ENCODE measurements around the gene ARRDC4.

The ARRDC4 gene

GRCh38 chr15:97966246-97966645 is 5.7 kb downstream of the ARRDC4 start:
- H3K27ac ChIP-seq (ENCODE audit: low read depth, low read length, severe bottlenecking): no peak overlapping the region
- H3K4me1 ChIP-seq (ENCODE audit: control insufficient read depth, insufficient read depth, low read length, poor library complexity, severe bottlenecking): no peaks in the 10 kb centered on the region
- H3K9me3 ChIP-seq (ENCODE audit: control insufficient read depth, low read length): no peaks in the 10 kb centered on the region
- H3K4me3 ChIP-seq (ENCODE audit: extremely low read depth, insufficient read depth, low read length, poor library complexity, severe bottlenecking): no peak overlapping the region
- 71 to 100% methylated on average over 2 of the region's 2 CpGs for WGBS, 2 experiments (ENCODE audit: insufficient coverage in 2 of 2)
- H3K36me3 ChIP-seq (ENCODE audit: control insufficient read depth, insufficient read depth, low read length): no peaks in the 10 kb centered on the region

DNA sequence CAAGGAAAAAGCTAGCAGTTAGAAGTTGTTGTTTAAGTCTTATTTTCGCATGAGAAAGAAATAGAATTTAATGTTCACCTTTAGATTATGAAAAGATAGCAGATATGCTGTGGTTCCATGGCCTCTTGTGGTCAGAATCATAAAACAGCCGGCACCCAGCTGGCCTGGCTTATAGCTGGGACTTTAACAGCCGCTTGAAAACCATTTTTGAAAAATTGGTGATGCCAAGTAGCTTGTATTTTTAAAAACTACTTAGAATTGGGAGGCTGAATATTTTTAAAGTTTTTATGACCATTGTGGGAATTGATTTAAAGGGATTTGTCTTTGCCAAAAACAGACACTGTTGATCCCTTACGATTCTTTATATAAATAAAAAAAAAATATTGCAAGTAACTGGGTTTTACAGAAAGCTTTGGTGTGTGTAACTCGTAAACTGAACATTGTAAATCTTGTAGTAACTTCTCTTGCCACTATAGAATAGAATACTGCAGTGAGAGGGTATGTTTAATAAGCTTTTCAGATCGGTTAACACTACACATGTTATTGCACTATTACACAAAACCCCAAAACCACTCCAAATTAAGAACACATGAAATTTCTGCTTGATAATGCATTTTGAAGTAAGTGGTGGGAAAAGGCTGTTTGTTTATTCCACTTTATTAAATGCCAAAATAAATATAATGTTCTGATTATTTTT is 6.6 kb downstream of the ARRDC4 start:
- WGBS, 2 experiments (ENCODE audit: insufficient coverage in 2 of 2): 92% methylated on average over 3 of the region's 6 CpGs
- no peaks in the 10 kb centered on the region for H3K36me3 ChIP-seq (ENCODE audit: control insufficient read depth, insufficient read depth, low read length)
- no peak overlapping the region for H3K27ac ChIP-seq (ENCODE audit: low read depth, low read length, severe bottlenecking)

DNA sequence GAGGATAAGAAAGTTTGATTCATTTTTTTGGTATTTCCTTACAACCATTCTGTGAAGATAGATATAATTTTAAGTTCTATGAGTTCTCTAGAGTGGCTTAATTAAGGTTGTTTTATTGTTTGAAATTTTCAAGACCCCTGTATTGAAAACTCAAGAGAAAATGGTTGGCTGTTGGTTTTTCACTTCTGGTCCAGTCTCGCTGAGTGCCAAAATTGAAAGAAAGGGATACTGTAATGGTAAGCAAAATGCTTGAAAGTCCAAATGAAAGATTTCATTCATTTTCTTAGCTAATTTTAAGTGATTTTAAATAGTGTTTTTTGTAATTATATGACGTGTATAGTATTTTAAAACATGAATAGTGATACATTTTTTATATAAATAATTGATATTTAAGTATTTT is 7.4 kb downstream of the ARRDC4 start:
- H3K36me3 ChIP-seq (ENCODE audit: control insufficient read depth, insufficient read depth, low read length): no peaks in the 10 kb centered on the region
- WGBS, 2 experiments (ENCODE audit: insufficient coverage in 2 of 2): 83 to 100% methylated on average over 1 of the region's 2 CpGs
- H3K27ac ChIP-seq (ENCODE audit: low read depth, low read length, severe bottlenecking): no peak overlapping the region
- H3K4me1 ChIP-seq (ENCODE audit: control insufficient read depth, insufficient read depth, low read length, poor library complexity, severe bottlenecking): no peaks in the 10 kb centered on the region
- H3K4me3 ChIP-seq (ENCODE audit: extremely low read depth, insufficient read depth, low read length, poor library complexity, severe bottlenecking): no peak overlapping the region
- H3K9me3 ChIP-seq (ENCODE audit: control insufficient read depth, low read length): no peaks in the 10 kb centered on the region

More for the DNA sequence above, 6.6 kb downstream of the ARRDC4 start:
- Histone ChIP-seq H3K4me3 (ENCODE audit: extremely low read depth, insufficient read depth, low read length, poor library complexity, severe bottlenecking) (no peak overlapping the region), H3K9me3 (ENCODE audit: control insufficient read depth, low read length) (no peaks in the 10 kb centered on the region), H3K4me1 (ENCODE audit: control insufficient read depth, insufficient read depth, low read length, poor library complexity, severe bottlenecking) (no peaks in the 10 kb centered on the region)

DNA sequence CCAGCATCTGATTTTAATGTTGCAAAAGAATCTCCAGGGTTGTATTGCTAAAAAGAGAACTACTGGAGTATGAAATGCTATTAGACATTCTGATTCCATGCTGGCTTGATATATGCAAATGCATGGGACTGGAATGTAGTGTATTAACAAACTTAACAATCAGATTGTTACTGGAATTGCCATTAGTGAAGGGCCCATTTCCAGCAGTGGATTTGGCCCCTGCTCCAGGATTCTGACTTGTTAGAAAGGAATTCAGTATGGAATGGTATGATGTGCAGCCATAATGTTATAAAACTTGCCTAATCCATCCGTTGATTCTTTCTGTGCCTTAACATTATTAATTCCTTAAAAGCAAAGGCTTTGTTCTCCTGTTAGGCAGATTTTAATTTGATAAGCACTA is 7.9 kb downstream of the ARRDC4 start:
- no CpG with 5 or more reads among the region's 1 CpG for WGBS, 2 experiments (ENCODE audit: insufficient coverage in 2 of 2)
- Histone ChIP-seq H3K36me3 (ENCODE audit: control insufficient read depth, insufficient read depth, low read length) (no peaks in the 10 kb centered on the region), H3K9me3 (ENCODE audit: control insufficient read depth, low read length) (no peaks in the 10 kb centered on the region), H3K27ac (ENCODE audit: low read depth, low read length, severe bottlenecking) (no peak overlapping the region), H3K4me3 (ENCODE audit: extremely low read depth, insufficient read depth, low read length, poor library complexity, severe bottlenecking) (no peak overlapping the region), H3K4me1 (ENCODE audit: control insufficient read depth, insufficient read depth, low read length, poor library complexity, severe bottlenecking) (no peaks in the 10 kb centered on the region)

GRCh38 chr15:97972366-97972765 is 11.9 kb downstream of the ARRDC4 start:
- no peaks in the 10 kb centered on the region for H3K9me3 ChIP-seq (ENCODE audit: control insufficient read depth, low read length)
- no peaks in the 10 kb centered on the region for H3K36me3 ChIP-seq (ENCODE audit: control insufficient read depth, insufficient read depth, low read length)
- no peak overlapping the region for H3K27ac ChIP-seq (ENCODE audit: low read depth, low read length, severe bottlenecking)
- no peak overlapping the region for H3K4me3 ChIP-seq (ENCODE audit: extremely low read depth, insufficient read depth, low read length, poor library complexity, severe bottlenecking)
- H3K4me1 ChIP-seq (ENCODE audit: control insufficient read depth, insufficient read depth, low read length, poor library complexity, severe bottlenecking): no peaks in the 10 kb centered on the region
- WGBS, 2 experiments (ENCODE audit: insufficient coverage in 2 of 2): 100% methylated on average over 1 of the region's 1 CpG; no CpG with 5 or more reads in 1 of the 2 experiments

DNA sequence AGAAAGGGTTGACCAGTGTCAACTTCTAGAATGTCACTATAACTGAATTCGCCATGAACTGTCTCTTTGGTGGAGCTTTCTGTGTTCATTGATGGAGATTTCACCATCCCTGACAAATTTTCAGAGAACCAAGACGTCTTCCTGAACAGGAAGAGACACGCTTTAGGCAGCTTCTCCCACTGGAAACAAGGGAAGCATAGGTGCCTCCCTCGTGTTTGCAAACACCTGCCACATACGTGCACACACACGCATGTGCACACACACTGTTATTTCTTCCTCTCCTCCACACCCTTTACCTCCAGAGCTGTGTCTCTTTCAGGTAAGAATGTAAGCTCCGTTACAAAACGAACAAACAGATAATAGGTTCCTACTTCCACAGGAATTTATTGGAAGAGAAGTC is 15.6 kb downstream of the ARRDC4 start:
- Histone ChIP-seq H3K9me3 (ENCODE audit: control insufficient read depth, low read length) (no peaks in the 10 kb centered on the region), H3K4me1 (ENCODE audit: control insufficient read depth, insufficient read depth, low read length, poor library complexity, severe bottlenecking) (peaks cover 7% of the 10 kb centered on the region), H3K27ac (ENCODE audit: low read depth, low read length, severe bottlenecking) (no peak overlapping the region), H3K36me3 (ENCODE audit: control insufficient read depth, insufficient read depth, low read length) (no peaks in the 10 kb centered on the region), H3K4me3 (ENCODE audit: extremely low read depth, insufficient read depth, low read length, poor library complexity, severe bottlenecking) (no peak overlapping the region)
- 90 to 91% methylated on average over 6 of the region's 8 CpGs for WGBS, 2 experiments (ENCODE audit: insufficient coverage in 2 of 2)

DNA sequence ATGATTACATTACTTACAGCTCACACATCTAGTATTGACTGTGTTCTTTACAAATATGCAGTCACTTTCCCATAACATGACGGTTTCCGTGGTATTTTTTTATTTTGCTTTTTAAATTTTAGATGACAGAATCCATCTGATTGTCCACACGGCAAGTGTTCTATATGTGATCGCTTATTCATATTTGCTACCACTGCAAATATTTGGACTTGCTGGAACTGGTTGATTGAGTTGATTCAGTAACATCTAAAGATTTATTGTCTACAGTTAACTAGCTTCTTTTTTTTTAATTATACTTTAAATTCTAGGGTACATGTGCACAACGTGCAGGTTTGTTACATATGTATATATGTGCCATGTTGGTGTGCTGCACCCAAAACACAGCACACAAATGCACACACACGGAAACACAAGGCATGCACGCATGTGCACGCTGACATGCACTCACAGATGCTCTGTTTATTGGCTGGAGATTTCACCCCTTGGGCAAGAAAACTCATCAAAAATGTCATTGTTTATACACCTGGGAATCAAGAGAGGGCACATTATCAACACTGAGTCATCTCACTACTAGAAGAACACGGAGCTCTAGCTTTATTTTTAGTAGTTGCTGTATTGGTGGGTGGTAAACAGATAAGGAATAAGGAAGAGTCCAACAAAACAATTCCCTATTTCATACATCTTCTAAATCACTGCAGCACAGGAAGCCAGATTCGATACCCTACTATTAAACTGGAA is 16.4 kb downstream of the ARRDC4 start:
- WGBS, 2 experiments (ENCODE audit: insufficient coverage in 2 of 2): 87 to 96% methylated on average over 3 to 4 of the region's 10 CpGs
- H3K4me3 ChIP-seq (ENCODE audit: extremely low read depth, insufficient read depth, low read length, poor library complexity, severe bottlenecking): no peak overlapping the region
- no peaks in the 10 kb centered on the region for H3K9me3 ChIP-seq (ENCODE audit: control insufficient read depth, low read length)
- H3K27ac ChIP-seq (ENCODE audit: low read depth, low read length, severe bottlenecking): no peak overlapping the region
- H3K4me1 ChIP-seq (ENCODE audit: control insufficient read depth, insufficient read depth, low read length, poor library complexity, severe bottlenecking): peaks cover 7% of the 10 kb centered on the region
- no peaks in the 10 kb centered on the region for H3K36me3 ChIP-seq (ENCODE audit: control insufficient read depth, insufficient read depth, low read length)

DNA sequence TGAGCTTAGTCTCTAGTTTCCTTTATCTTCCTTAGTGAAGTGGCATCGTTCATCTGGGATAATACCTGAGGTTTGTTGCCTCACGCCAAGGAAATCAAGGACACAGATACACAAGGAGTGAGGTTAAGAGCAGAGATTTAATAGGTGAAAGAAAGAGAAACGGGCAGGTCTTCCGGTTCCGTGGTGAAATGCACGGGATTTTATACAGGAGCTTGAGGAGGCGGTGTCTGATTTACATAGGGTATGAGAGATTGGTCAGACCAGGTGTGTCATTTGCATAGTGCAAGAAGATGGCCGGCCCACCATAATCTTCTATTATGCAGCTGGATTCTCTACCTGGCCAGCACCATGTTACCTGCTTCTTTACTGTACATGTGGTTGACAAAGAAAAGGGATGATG is 17.2 kb downstream of the ARRDC4 start:
- Histone ChIP-seq H3K9me3 (ENCODE audit: control insufficient read depth, low read length) (no peaks in the 10 kb centered on the region), H3K4me3 (ENCODE audit: extremely low read depth, insufficient read depth, low read length, poor library complexity, severe bottlenecking) (no peak overlapping the region), H3K36me3 (ENCODE audit: control insufficient read depth, insufficient read depth, low read length) (no peaks in the 10 kb centered on the region), H3K4me1 (ENCODE audit: control insufficient read depth, insufficient read depth, low read length, poor library complexity, severe bottlenecking) (peaks cover 7% of the 10 kb centered on the region), H3K27ac (ENCODE audit: low read depth, low read length, severe bottlenecking) (no peak overlapping the region)
- WGBS, 2 experiments (ENCODE audit: insufficient coverage in 2 of 2): 83 to 92% methylated on average over 6 to 8 of the region's 8 CpGs

GRCh38 chr15:97978401-97979139 is 18.1 kb downstream of the ARRDC4 start:
- H3K4me1 ChIP-seq (ENCODE audit: control insufficient read depth, insufficient read depth, low read length, poor library complexity, severe bottlenecking): peaks cover 11% of the 10 kb centered on the region
- H3K9me3 ChIP-seq (ENCODE audit: control insufficient read depth, low read length): no peaks in the 10 kb centered on the region
- WGBS, 2 experiments (ENCODE audit: insufficient coverage in 2 of 2): 60% methylated on average over 2 of the region's 4 CpGs; no CpG with 5 or more reads in 1 of the 2 experiments
- H3K27ac ChIP-seq (ENCODE audit: low read depth, low read length, severe bottlenecking): no peak overlapping the region
- H3K4me3 ChIP-seq (ENCODE audit: extremely low read depth, insufficient read depth, low read length, poor library complexity, severe bottlenecking): no peak overlapping the region
- no peaks in the 10 kb centered on the region for H3K36me3 ChIP-seq (ENCODE audit: control insufficient read depth, insufficient read depth, low read length)

- 80% methylated on average over 1 of the region's 2 CpGs; no CpG with 5 or more reads in 1 of the 2 experiments for WGBS, 2 experiments (ENCODE audit: insufficient coverage in 2 of 2)
- no peaks in the 10 kb centered on the region for H3K9me3 ChIP-seq (ENCODE audit: control insufficient read depth, low read length)
- no peak overlapping the region for H3K27ac ChIP-seq (ENCODE audit: low read depth, low read length, severe bottlenecking)
- peaks cover 13% of the 10 kb centered on the region for H3K4me1 ChIP-seq (ENCODE audit: control insufficient read depth, insufficient read depth, low read length, poor library complexity, severe bottlenecking)
- no peaks in the 10 kb centered on the region for H3K36me3 ChIP-seq (ENCODE audit: control insufficient read depth, insufficient read depth, low read length)
- no peak overlapping the region for H3K4me3 ChIP-seq (ENCODE audit: extremely low read depth, insufficient read depth, low read length, poor library complexity, severe bottlenecking)
Observed at GRCh38 chr15:97979140-97979520, 18.6 kb downstream of the ARRDC4 start.
